Measurements from ENCODE around the gene ABCA3.

ABCA3 gene

GRCh38 chr16:2233872-2234812, 106.4 kb downstream of the ABCA3 start:
- DNase-seq: no peak

GRCh38 chr16:2233046-2233775, 107.3 kb downstream of the ABCA3 start:
- DNase-seq: no peak

GRCh38 chr16:2232094-2232990, 108.2 kb downstream of the ABCA3 start:
- DNase-seq: no peak

- no peak for DNase-seq
Observed at GRCh38 chr16:2231016-2231931, 109.3 kb downstream of the ABCA3 start.

- DNase-seq: no peak
Observed at GRCh38 chr16:2230376-2230775, 110.2 kb downstream of the ABCA3 start.

- no peak for DNase-seq
Observed at GRCh38 chr16:2229632-2230250, 110.8 kb downstream of the ABCA3 start.

- DNase-seq: no peak
Observed at GRCh38 chr16:2229091-2229490, 111.4 kb downstream of the ABCA3 start.

GRCh38 chr16:2228161-2228824, 112.2 kb downstream of the ABCA3 start:
- DNase-seq: no peak

GRCh38 chr16:2226918-2227317, 113.6 kb downstream of the ABCA3 start:
- DNase-seq: no peak

- DNase-seq: no peak
Observed at GRCh38 chr16:2226245-2226793, 114.2 kb downstream of the ABCA3 start.

Data from activated T-cell treated with anti-CD3 and anti-CD28 coated beads for 4 hours (primary cell).